Measurements from ENCODE around the gene CAND2.

The CAND2 gene

GRCh38 chr3:12807066-12807465, 10.6 kb downstream of the CAND2 start:
- DNase-seq (ENCODE audit: low read depth, low spot score), result no peak

- DNase-seq (ENCODE audit: low read depth, low spot score), result no peak
Measured at GRCh38 chr3:12807601-12808359, 11.3 kb downstream of the CAND2 start.

- DNase-seq (ENCODE audit: low read depth, low spot score), result no peak
Measured at GRCh38 chr3:12808587-12808986, 12.1 kb downstream of the CAND2 start.

- DNase-seq (ENCODE audit: low read depth, low spot score), result no peak
Measured at GRCh38 chr3:12809001-12809400, 12.5 kb downstream of the CAND2 start.

GRCh38 chr3:12809435-12809834, 13.0 kb downstream of the CAND2 start:
- no peak for DNase-seq (ENCODE audit: low read depth, low spot score)

- peak; percentile 85 for DNase-seq (ENCODE audit: low read depth, low spot score)
Measured at GRCh38 chr3:12810013-12810780, 13.7 kb downstream of the CAND2 start.

GRCh38 chr3:12810961-12811360, 14.5 kb downstream of the CAND2 start:
- no peak for DNase-seq (ENCODE audit: low read depth, low spot score)

- no peak for DNase-seq (ENCODE audit: low read depth, low spot score)
Measured at GRCh38 chr3:12812812-12813211, 16.3 kb downstream of the CAND2 start.

GRCh38 chr3:12813967-12814366, 17.5 kb downstream of the CAND2 start:
- DNase-seq (ENCODE audit: low read depth, low spot score), result no peak

- DNase-seq (ENCODE audit: low read depth, low spot score), result no peak
Measured at GRCh38 chr3:12815078-12815477, 18.6 kb downstream of the CAND2 start.

GRCh38 chr3:12815719-12816118, 19.2 kb downstream of the CAND2 start:
- DNase-seq (ENCODE audit: low read depth, low spot score), result no peak

- no peak for DNase-seq (ENCODE audit: low read depth, low spot score)
Measured at GRCh38 chr3:12816521-12817342, 20.3 kb downstream of the CAND2 start.

GRCh38 chr3:12817343-12817710, 20.8 kb downstream of the CAND2 start:
- no peak for DNase-seq (ENCODE audit: low read depth, low spot score)

GRCh38 chr3:12818273-12818672, 21.8 kb downstream of the CAND2 start:
- no peak for DNase-seq (ENCODE audit: low read depth, low spot score)

GRCh38 chr3:12818773-12819172, 22.3 kb downstream of the CAND2 start:
- DNase-seq (ENCODE audit: low read depth, low spot score), result no peak

- no peak for DNase-seq (ENCODE audit: low read depth, low spot score)
Measured at GRCh38 chr3:12822725-12823373, 26.4 kb downstream of the CAND2 start.

GRCh38 chr3:12824299-12824698, 27.8 kb downstream of the CAND2 start:
- no peak for DNase-seq (ENCODE audit: low read depth, low spot score)

- no peak for DNase-seq (ENCODE audit: low read depth, low spot score)
Measured at GRCh38 chr3:12825156-12825555, 28.7 kb downstream of the CAND2 start.

GRCh38 chr3:12828751-12829150, 32.3 kb downstream of the CAND2 start:
- DNase-seq (ENCODE audit: low read depth, low spot score), result no peak

GRCh38 chr3:12829404-12829803, 32.9 kb downstream of the CAND2 start:
- no peak for DNase-seq (ENCODE audit: low read depth, low spot score)

GRCh38 chr3:12829886-12830784, 33.7 kb downstream of the CAND2 start:
- no peak for DNase-seq (ENCODE audit: low read depth, low spot score)
